OCI-LY1 (cell line): ENCODE data around the gene NSRP1.
"Not testable (repeated sequence)": the region's sequence is repeated elsewhere in the genome, so short reads cannot be mapped to it uniquely, and the experiment has no call there.

Experiments
- H2AFZ ChIP-seq: fragments of 200-600 bp; sonication (generic), shearing (Covaris generic); 2 replicates; pipeline ENCODE4 v1.6.0; 2014; ENCODE audit warnings: antibody characterized with exemption, mild to moderate bottlenecking, low read length
- H3F3A ChIP-seq: fragments of 200-600 bp; sonication (generic), shearing (Covaris generic); 2 replicates; pipeline ENCODE4 v1.6.0; 2014; ENCODE audit warnings: mild to moderate bottlenecking, antibody characterized with exemption, low read length, moderate library complexity; ENCODE audit not compliant: insufficient read depth
- H3K27ac ChIP-seq: fragments of 200-600 bp; sonication (generic); 2 replicates; pipeline ENCODE4 v1.5.1; 2014; ENCODE audit warnings: low read length, mixed run types, mild to moderate bottlenecking, low read depth; ENCODE audit not compliant: poor library complexity, severe bottlenecking
- H3K27me3 ChIP-seq: fragments of 200-600 bp; sonication (generic); 2 replicates; pipeline ENCODE4 v1.6.0; 2014; ENCODE audit warnings: antibody characterized with exemption, mild to moderate bottlenecking, low read length, moderate library complexity; ENCODE audit not compliant: insufficient read depth
- H3K36me3 ChIP-seq: fragments of 200-600 bp; sonication (generic); 2 replicates; pipeline ENCODE4 v1.6.1; 2014; ENCODE audit warnings: mild to moderate bottlenecking, antibody characterized with exemption, low read length, moderate library complexity, mixed read lengths; ENCODE audit not compliant: insufficient read depth
- H3K4me1 ChIP-seq: fragments of 200-600 bp; sonication (generic); 2 replicates; pipeline ENCODE4 v1.5.1; 2014; ENCODE audit warnings: mild to moderate bottlenecking, low read length, moderate library complexity; ENCODE audit not compliant: insufficient read depth, severe bottlenecking
- H3K4me2 ChIP-seq: fragments of 200-600 bp; sonication (generic), shearing (Covaris generic); 2 replicates; pipeline ENCODE4 v1.6.1; 2014; ENCODE audit warnings: low read length
- H3K4me3 ChIP-seq: fragments of 200-600 bp; sonication (generic); 2 replicates; pipeline ENCODE4 v1.5.1; 2014; ENCODE audit warnings: low read length, low read depth, mild to moderate bottlenecking, mixed read lengths; ENCODE audit not compliant: poor library complexity, severe bottlenecking
- H3K79me2 ChIP-seq: fragments of 200-600 bp; shearing (Covaris generic); 2 replicates; pipeline ENCODE4 v1.6.1; 2016; ENCODE audit warnings: mixed run types, low read length, mixed read lengths; ENCODE audit not compliant: insufficient read depth
- H3K9ac ChIP-seq: fragments of 200-600 bp; sonication (generic), shearing (Covaris generic); 2 replicates; pipeline ENCODE4 v1.6.1; 2014; ENCODE audit warnings: mild to moderate bottlenecking, low read length, mixed read lengths
- H3K9me2 ChIP-seq: fragments of 200-600 bp; sonication (generic), shearing (Covaris generic); 2 replicates; pipeline ENCODE4 v1.6.1; 2014; ENCODE audit warnings: low read depth, mild to moderate bottlenecking, low read length, mixed read lengths
- H3K9me3 ChIP-seq: fragments of 200-600 bp; shearing (Covaris generic); 2 replicates; pipeline ENCODE4 v1.6.1; 2014; ENCODE audit warnings: low read length, mixed read lengths
- H4K20me1 ChIP-seq: fragments of 200-600 bp; sonication (generic), shearing (Covaris generic); 2 replicates; pipeline ENCODE4 v1.6.0; 2016; ENCODE audit warnings: mild to moderate bottlenecking, low read length; ENCODE audit not compliant: insufficient read depth
- EZH2 ChIP-seq: fragments of 200-600 bp; sonication (generic), shearing (Covaris generic); IDR thresholded peaks from 2 replicates; pipeline ENCODE4 v1.8.0; 2017; ENCODE audit warnings: borderline replicate concordance, mixed run types, mild to moderate bottlenecking, antibody characterized with exemption, low read length, moderate library complexity, mixed read lengths
- TF ChIP-seq, protein P1 (sequence below): fragments of 200-600 bp; sonication (generic), shearing (Covaris generic); IDR thresholded peaks from 2 replicates; pipeline ENCODE4 v1.5.1; 2017; ENCODE audit warnings: mild to moderate bottlenecking, antibody characterized with exemption, low read length, moderate library complexity, mixed read lengths

Gene NSRP1

DNA sequence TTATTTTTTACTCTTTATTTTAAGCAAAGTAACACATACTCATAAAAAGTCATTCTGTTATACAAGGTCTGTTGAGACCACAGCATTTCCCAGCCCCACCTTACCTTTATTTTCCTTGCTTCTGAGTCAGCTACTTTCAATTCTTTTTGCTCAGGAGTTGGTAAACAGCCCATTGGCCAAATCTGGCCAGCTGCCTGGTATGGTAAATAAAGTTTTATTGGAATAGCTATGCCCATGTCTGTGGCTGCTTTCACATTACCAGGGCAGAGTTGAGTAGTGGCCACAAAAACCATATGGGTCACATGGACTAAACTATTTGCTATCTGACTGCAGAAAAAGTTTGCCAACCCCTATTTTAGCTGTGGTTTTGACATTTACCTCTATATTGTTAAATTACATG is 3.4 kb upstream of the NSRP1 start:
- Histone ChIP-seq H3F3A (peaks cover 3% of the 10 kb centered on the region; the same call in 1 of the 2 replicates), H3K9me3 (no peaks in the 10 kb centered on the region), H3K4me1 (peaks cover 7% of the 10 kb centered on the region), H3K79me2 (peaks cover 15% of the 10 kb centered on the region), H3K4me3 (no peak overlapping the region), H3K4me2 (no peak overlapping the region), H3K36me3 (no peaks in the 10 kb centered on the region; the same call in 1 of the 2 replicates), H3K27me3 (no peaks in the 10 kb centered on the region), H2AFZ (no peak overlapping the region), H4K20me1 (no peaks in the 10 kb centered on the region), H3K27ac (no peak overlapping the region), H3K9ac (no peak overlapping the region), H3K9me2 (no peaks in the 10 kb centered on the region)
- TF ChIP-seq, protein P1, sequence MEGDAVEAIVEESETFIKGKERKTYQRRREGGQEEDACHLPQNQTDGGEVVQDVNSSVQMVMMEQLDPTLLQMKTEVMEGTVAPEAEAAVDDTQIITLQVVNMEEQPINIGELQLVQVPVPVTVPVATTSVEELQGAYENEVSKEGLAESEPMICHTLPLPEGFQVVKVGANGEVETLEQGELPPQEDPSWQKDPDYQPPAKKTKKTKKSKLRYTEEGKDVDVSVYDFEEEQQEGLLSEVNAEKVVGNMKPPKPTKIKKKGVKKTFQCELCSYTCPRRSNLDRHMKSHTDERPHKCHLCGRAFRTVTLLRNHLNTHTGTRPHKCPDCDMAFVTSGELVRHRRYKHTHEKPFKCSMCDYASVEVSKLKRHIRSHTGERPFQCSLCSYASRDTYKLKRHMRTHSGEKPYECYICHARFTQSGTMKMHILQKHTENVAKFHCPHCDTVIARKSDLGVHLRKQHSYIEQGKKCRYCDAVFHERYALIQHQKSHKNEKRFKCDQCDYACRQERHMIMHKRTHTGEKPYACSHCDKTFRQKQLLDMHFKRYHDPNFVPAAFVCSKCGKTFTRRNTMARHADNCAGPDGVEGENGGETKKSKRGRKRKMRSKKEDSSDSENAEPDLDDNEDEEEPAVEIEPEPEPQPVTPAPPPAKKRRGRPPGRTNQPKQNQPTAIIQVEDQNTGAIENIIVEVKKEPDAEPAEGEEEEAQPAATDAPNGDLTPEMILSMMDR = no peak

DNA sequence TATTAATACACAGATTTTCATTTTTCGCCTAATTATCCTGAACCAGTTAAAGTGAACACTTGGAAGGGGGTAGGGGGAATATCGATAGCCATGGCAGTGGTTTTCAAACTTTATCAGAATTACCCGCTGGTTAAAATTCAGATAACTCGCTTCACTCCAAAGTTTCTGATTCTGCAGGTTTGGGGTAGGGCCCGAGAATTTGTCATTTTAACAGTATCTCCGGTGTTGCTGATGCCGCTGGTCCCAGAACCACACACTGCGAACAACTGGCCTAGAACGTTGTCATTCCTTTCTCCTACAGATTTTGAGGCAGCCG is 313 bp upstream of the NSRP1 start:
- no peaks in the 10 kb centered on the region for H4K20me1 ChIP-seq
- peaks cover 41% of the 10 kb centered on the region for H3K79me2 ChIP-seq
- H3K27me3 ChIP-seq = no peaks in the 10 kb centered on the region
- H3K9me2 ChIP-seq = no peaks in the 10 kb centered on the region
- peaks cover 29% of the 10 kb centered on the region for H3K4me1 ChIP-seq
- peak overlapping the region; percentile 75 for H3K4me3 ChIP-seq
- peaks cover 7% of the 10 kb centered on the region for H3F3A ChIP-seq
- H3K36me3 ChIP-seq = peaks cover 21% of the 10 kb centered on the region
- peak overlapping the region; percentile 94 for H3K9ac ChIP-seq
- peak overlapping the region; percentile 76 for H3K27ac ChIP-seq
- H2AFZ ChIP-seq = peak overlapping the region; percentile 13; the same call in 1 of the 2 replicates
- no peaks in the 10 kb centered on the region for H3K9me3 ChIP-seq
- H3K4me2 ChIP-seq = peak overlapping the region; percentile 91
- TF ChIP-seq, protein P1 = no peak
- no peak for TF ChIP-seq EZH2

DNA sequence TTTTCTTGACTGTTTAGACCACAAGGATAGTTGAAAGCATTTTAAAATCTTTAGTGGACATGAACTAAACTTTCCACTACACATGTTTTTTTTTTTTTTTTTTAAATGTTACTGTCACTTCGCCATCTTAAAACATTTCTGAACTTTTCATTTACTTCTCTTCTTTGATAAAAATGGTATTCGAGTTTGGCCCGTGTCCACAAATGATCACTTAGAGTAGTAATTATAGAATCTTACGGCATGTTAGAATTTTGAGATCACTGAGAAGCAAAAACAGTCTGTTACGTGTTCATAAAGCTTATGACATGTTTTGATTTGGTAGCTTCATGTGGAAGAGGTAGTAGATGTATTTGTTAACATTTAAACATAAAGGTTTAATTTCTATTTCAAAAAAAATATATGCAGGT is 1.1 kb downstream of the NSRP1 start:
- Histone ChIP-seq H3F3A (peaks cover 7% of the 10 kb centered on the region), H3K36me3 (peaks cover 32% of the 10 kb centered on the region), H4K20me1 (no peaks in the 10 kb centered on the region), H3K27ac (peak overlapping the region; percentile 76), H3K4me2 (peak overlapping the region; percentile 91), H3K4me3 (peak overlapping the region; percentile 75), H3K4me1 (peaks cover 29% of the 10 kb centered on the region), H3K79me2 (peaks cover 46% of the 10 kb centered on the region), H3K9me2 (no peaks in the 10 kb centered on the region), H3K27me3 (no peaks in the 10 kb centered on the region), H3K9ac (peak overlapping the region; percentile 94), H3K9me3 (no peaks in the 10 kb centered on the region), H2AFZ (no peak overlapping the region)
- TF ChIP-seq EZH2 = no peak
- TF ChIP-seq, protein P1 = no peak

DNA sequence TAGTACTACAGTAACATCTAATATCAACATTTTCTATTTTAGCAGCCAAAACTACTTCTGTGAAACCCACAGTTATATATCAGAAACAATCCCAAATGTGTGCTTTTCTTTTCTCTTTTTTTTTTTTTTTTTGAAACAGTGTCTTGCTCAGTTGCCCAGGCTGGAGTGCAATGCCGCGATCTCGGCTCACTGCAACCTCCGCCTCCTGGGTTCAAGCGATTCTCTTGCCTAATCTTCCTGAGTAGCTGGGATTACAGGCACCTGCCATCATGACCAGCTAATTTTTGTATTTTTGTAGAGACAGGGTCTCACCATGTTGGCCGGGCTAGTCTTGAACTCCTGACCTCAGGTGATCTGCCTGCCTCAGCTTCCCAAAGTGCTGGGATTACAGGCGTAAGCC is 2.0 kb downstream of the NSRP1 start:
- not testable (repeated sequence) for H3K27me3 ChIP-seq, H3K27ac ChIP-seq, H2AFZ ChIP-seq, H3K9me3 ChIP-seq, H3K9me2 ChIP-seq, H3F3A ChIP-seq, H4K20me1 ChIP-seq
- peak overlapping the region; percentile 94 for H3K9ac ChIP-seq
- H3K79me2 ChIP-seq = peaks cover 53% of the 10 kb centered on the region
- peak overlapping the region; percentile 91 for H3K4me2 ChIP-seq
- H3K36me3 ChIP-seq = peaks cover 34% of the 10 kb centered on the region
- peak overlapping the region; percentile 75 for H3K4me3 ChIP-seq
- H3K4me1 ChIP-seq = peaks cover 29% of the 10 kb centered on the region
